CD4-positive, CD25-positive, alpha-beta regulatory T cell (primary cell): Measurements from ENCODE around the gene PROM2. TPM values are rescaled to one million over a fixed set of nuclear protein-coding genes. Genes with fewer than 3 reads are reported as not detected.

Experiments used
- ATAC-seq, 2 donors: fragments of 150-1000 bp; cut with Tn5 transposase; one replicate each; pipeline ENCODE4 v1.10.0; 2021; ENCODE audit warnings: low read depth in 2 of 2, moderate number of reproducible peaks in 2 of 2, moderate library complexity in 1 of 2
- DNase-seq, 3 donors: peaks; one replicate each; pipeline versions ENCODE4 v3.0.0 to v3.0.0-alpha.2; 2012 to 2022; ENCODE audit warnings: mixed read lengths in 1 of 3
- H3K27ac ChIP-seq: one replicate; pipeline ENCODE4 v1.7.0; 2013; ENCODE audit warnings: mild to moderate bottlenecking, low read length; ENCODE audit not compliant: insufficient read depth, poor library complexity, severe bottlenecking
- H3K27me3 ChIP-seq: one replicate; pipeline ENCODE4 v1.7.0; 2013; ENCODE audit warnings: low read length; ENCODE audit not compliant: control insufficient read depth, insufficient read depth
- H3K36me3 ChIP-seq: one replicate; pipeline ENCODE4 v1.7.0; 2013; ENCODE audit warnings: mild to moderate bottlenecking, low read length, moderate library complexity; ENCODE audit not compliant: control insufficient read depth, insufficient read depth
- H3K4me1 ChIP-seq: 2 replicates; pipeline ENCODE4 v1.7.0; 2013; ENCODE audit warnings: mild to moderate bottlenecking, low read length; ENCODE audit not compliant: insufficient read depth, control insufficient read depth, poor library complexity, severe bottlenecking
- H3K4me3 ChIP-seq: one replicate; pipeline ENCODE4 v1.7.0; 2013; ENCODE audit warnings: low read depth, mild to moderate bottlenecking, low read length, moderate library complexity
- H3K9me3 ChIP-seq, 2 experiments: 1 replicate in 1 of 2; 2 replicates in 1 of 2; pipeline ENCODE4 v1.7.0; 2013; ENCODE audit warnings: low read length in 2 of 2, mild to moderate bottlenecking in 1 of 2, moderate library complexity in 1 of 2; ENCODE audit not compliant: control insufficient read depth in 2 of 2
- H3K27ac Mint-ChIP-seq, 3 donors: one replicate each; pipeline ENCODE4 v1.8.0; 2020 to 2022; ENCODE audit warnings: mild to moderate bottlenecking in 3 of 3, mixed read lengths in 3 of 3, moderate library complexity in 2 of 3
- H3K27me3 Mint-ChIP-seq: one replicate; pipeline ENCODE4 v1.8.0; 2022; ENCODE audit warnings: mild to moderate bottlenecking, mixed read lengths
- H3K36me3 Mint-ChIP-seq: one replicate; pipeline ENCODE4 v1.8.0; 2020; ENCODE audit warnings: mixed read lengths
- H3K4me1 Mint-ChIP-seq, 4 donors: one replicate each; pipeline ENCODE4 v1.8.0; 2020 to 2022; ENCODE audit warnings: mixed read lengths in 4 of 4, mild to moderate bottlenecking in 1 of 4
- H3K4me3 Mint-ChIP-seq, 4 donors: one replicate each; pipeline ENCODE4 v1.8.0; 2020 to 2022; ENCODE audit warnings: mild to moderate bottlenecking in 4 of 4, mixed read lengths in 4 of 4, moderate library complexity in 3 of 4
- H3K9me3 Mint-ChIP-seq, 7 donors: one replicate each; pipeline ENCODE4 v1.8.0; 2020 to 2022; ENCODE audit warnings: mixed read lengths in 7 of 7, mild to moderate bottlenecking in 3 of 7, moderate library complexity in 2 of 7
- polyA plus RNA-seq, 4 donors: library from polyadenylated mRNA; unstranded; fragments of 300-500 nt; fragmentation: Illumina TruSeq; gene quantifications; one replicate each; pipeline ENCODE4 v1.2.3, GENCODE V29; 2021
- total RNA-seq: library from RNA; stranded (reverse); gene quantifications from one replicate; pipeline ENCODE4 v1.2.3, GENCODE V29; 2022

Gene PROM2
- total and polyA plus RNA-seq, 5 donors from 2014 or later, result 0.47 TPM; not detected in 4

- H3K27ac Mint-ChIP-seq, result no peak overlapping the region
- no peaks in the 10 kb centered on the region for H3K4me1 Mint-ChIP-seq
- no peak overlapping the region for H3K4me3 ChIP-seq
These were observed 56.6 kb downstream of the PROM2 start for GRCh38 chr2:95330794-95331338.

GRCh38 chr2:95331606-95332005, 57.4 kb downstream of the PROM2 start:
- ATAC-seq (no peak), DNase-seq (no peak)
- Mint-ChIP-seq H3K27me3 (peaks cover 4% of the 10 kb centered on the region), H3K36me3 (no peaks in the 10 kb centered on the region), H3K4me3 (no peak overlapping the region), H3K4me1 (no peaks in the 10 kb centered on the region), H3K9me3 (no peaks in the 10 kb centered on the region), H3K27ac (no peak overlapping the region)
- H3K4me1 ChIP-seq, result no peaks in the 10 kb centered on the region
- H3K9me3 ChIP-seq, result no peaks in the 10 kb centered on the region
- no peaks in the 10 kb centered on the region for H3K36me3 ChIP-seq
- H3K27ac ChIP-seq, result no peak overlapping the region
- no peak overlapping the region for H3K4me3 ChIP-seq
- H3K27me3 ChIP-seq, result no peaks in the 10 kb centered on the region

More at GRCh38 chr2:95330794-95331338, 56.6 kb downstream of the PROM2 start:
- Mint-ChIP-seq H3K4me3 (no peak overlapping the region), H3K27me3 (peaks cover 4% of the 10 kb centered on the region), H3K36me3 (no peaks in the 10 kb centered on the region), H3K9me3 (peaks cover 0 to 3% (median 0%) of the 10 kb centered on the region in 7 donors)
- no peak overlapping the region for H3K27ac ChIP-seq
- no peaks in the 10 kb centered on the region for H3K4me1 ChIP-seq
- no peak for DNase-seq
- no peaks in the 10 kb centered on the region for H3K36me3 ChIP-seq
- no peaks in the 10 kb centered on the region for H3K27me3 ChIP-seq
- no peaks in the 10 kb centered on the region for H3K9me3 ChIP-seq
- no peak for ATAC-seq

GRCh38 chr2:95332036-95332435, 57.8 kb downstream of the PROM2 start:
- no peak overlapping the region for H3K4me3 Mint-ChIP-seq
- no peak for ATAC-seq
- peaks cover 8% of the 10 kb centered on the region for H3K27me3 Mint-ChIP-seq
- H3K36me3 ChIP-seq, result no peaks in the 10 kb centered on the region
- no peak overlapping the region for H3K27ac ChIP-seq
- H3K9me3 Mint-ChIP-seq, result no peaks in the 10 kb centered on the region
- DNase-seq, result no peak
- H3K27me3 ChIP-seq, result no peaks in the 10 kb centered on the region
- H3K27ac Mint-ChIP-seq, result no peak overlapping the region
- no peak overlapping the region for H3K4me3 ChIP-seq
- no peaks in the 10 kb centered on the region for H3K4me1 ChIP-seq
- H3K9me3 ChIP-seq, result no peaks in the 10 kb centered on the region
- H3K4me1 Mint-ChIP-seq, result no peaks in the 10 kb centered on the region
- no peaks in the 10 kb centered on the region for H3K36me3 Mint-ChIP-seq

GRCh38 chr2:95333056-95333455, 58.8 kb downstream of the PROM2 start:
- Histone ChIP-seq H3K4me3 (no peak overlapping the region), H3K4me1 (no peaks in the 10 kb centered on the region), H3K36me3 (no peaks in the 10 kb centered on the region), H3K27ac (no peak overlapping the region), H3K27me3 (no peaks in the 10 kb centered on the region), H3K9me3 (no peaks in the 10 kb centered on the region)
- Mint-ChIP-seq H3K4me3 (no peak overlapping the region), H3K36me3 (no peaks in the 10 kb centered on the region), H3K9me3 (no peaks in the 10 kb centered on the region), H3K27ac (peak overlapping the region in 1 of 3 donors; percentile 15), H3K4me1 (no peaks in the 10 kb centered on the region), H3K27me3 (peaks cover 8% of the 10 kb centered on the region)
- no peak for DNase-seq
- ATAC-seq, result no peak

GRCh38 chr2:95333888-95334338, 59.7 kb downstream of the PROM2 start:
- ATAC-seq (no peak), DNase-seq (no peak)
- Mint-ChIP-seq H3K4me1 (no peaks in the 10 kb centered on the region), H3K27me3 (peaks cover 8% of the 10 kb centered on the region), H3K27ac (peak overlapping the region in 1 of 3 donors; percentile 11), H3K4me3 (no peak overlapping the region), H3K36me3 (no peaks in the 10 kb centered on the region), H3K9me3 (no peaks in the 10 kb centered on the region)
- no peaks in the 10 kb centered on the region for H3K4me1 ChIP-seq
- H3K36me3 ChIP-seq, result no peaks in the 10 kb centered on the region
- no peaks in the 10 kb centered on the region for H3K27me3 ChIP-seq
- no peaks in the 10 kb centered on the region for H3K9me3 ChIP-seq
- H3K27ac ChIP-seq, result no peak overlapping the region
- no peak overlapping the region for H3K4me3 ChIP-seq

GRCh38 chr2:95334916-95335641, 60.8 kb downstream of the PROM2 start:
- ATAC-seq, result no peak
- no peak for DNase-seq
- H3K27me3 ChIP-seq, result no peaks in the 10 kb centered on the region
- H3K4me1 Mint-ChIP-seq, result no peaks in the 10 kb centered on the region
- no peak overlapping the region for H3K4me3 ChIP-seq
- peaks cover 8% of the 10 kb centered on the region for H3K27me3 Mint-ChIP-seq
- no peak overlapping the region for H3K27ac ChIP-seq
- H3K36me3 Mint-ChIP-seq, result no peaks in the 10 kb centered on the region
- peaks cover 0 to 1% (median 0%) of the 10 kb centered on the region in 7 donors for H3K9me3 Mint-ChIP-seq
- no peaks in the 10 kb centered on the region for H3K36me3 ChIP-seq
- no peak overlapping the region for H3K4me3 Mint-ChIP-seq
- H3K9me3 ChIP-seq, result no peaks in the 10 kb centered on the region
- H3K27ac Mint-ChIP-seq, result no peak overlapping the region
- no peaks in the 10 kb centered on the region for H3K4me1 ChIP-seq

GRCh38 chr2:95336406-95336805, 62.2 kb downstream of the PROM2 start:
- Histone ChIP-seq H3K36me3 (no peaks in the 10 kb centered on the region), H3K27ac (no peak overlapping the region), H3K4me3 (no peak overlapping the region), H3K27me3 (no peaks in the 10 kb centered on the region), H3K4me1 (no peaks in the 10 kb centered on the region), H3K9me3 (no peaks in the 10 kb centered on the region)
- DNase-seq, result no peak
- ATAC-seq, result no peak
- no peak overlapping the region for H3K27ac Mint-ChIP-seq
- no peaks in the 10 kb centered on the region for H3K4me1 Mint-ChIP-seq
- H3K36me3 Mint-ChIP-seq, result no peaks in the 10 kb centered on the region
- H3K4me3 Mint-ChIP-seq, result no peak overlapping the region
- peaks cover 0 to 6% (median 0%) of the 10 kb centered on the region in 7 donors for H3K9me3 Mint-ChIP-seq
- H3K27me3 Mint-ChIP-seq, result peaks cover 17% of the 10 kb centered on the region

- Histone ChIP-seq H3K4me1 (no peaks in the 10 kb centered on the region), H3K36me3 (no peaks in the 10 kb centered on the region), H3K27me3 (no peaks in the 10 kb centered on the region), H3K27ac (no peak overlapping the region), H3K4me3 (no peak overlapping the region), H3K9me3 (no peaks in the 10 kb centered on the region)
- peaks cover 24% of the 10 kb centered on the region for H3K27me3 Mint-ChIP-seq
- H3K4me3 Mint-ChIP-seq, result no peak overlapping the region
- DNase-seq (no peak), ATAC-seq (no peak)
- H3K36me3 Mint-ChIP-seq, result no peaks in the 10 kb centered on the region
- H3K9me3 Mint-ChIP-seq, result peaks cover 0 to 6% (median 0%) of the 10 kb centered on the region in 7 donors
- no peak overlapping the region for H3K27ac Mint-ChIP-seq
- H3K4me1 Mint-ChIP-seq, result no peaks in the 10 kb centered on the region
These were observed 63.6 kb downstream of the PROM2 start for GRCh38 chr2:95337829-95338228.
